Prostate gland (tissue), 2 donors: Measurements from ENCODE around the gene DNM3. TPM values are rescaled to one million over a fixed set of nuclear protein-coding genes. Genes with fewer than 3 reads are reported as not detected.
"Not testable (repeated sequence)": the region's sequence is repeated elsewhere in the genome, so short reads cannot be mapped to it uniquely, and the experiment has no call there.

ENCODE experiments used
- DNase-seq: peaks from one replicate; pipeline ENCODE4 v3.0.0-alpha.2; 2019; ENCODE audit warnings: low spot score
- H3K27ac ChIP-seq, 2 donors: fragments of 200-600 bp; sonication (generic); 2 replicates each; pipeline ENCODE4 v1.5.1; 2017 to 2019
- H3K27me3 ChIP-seq: fragments of 200-600 bp; sonication (generic); replicated peaks from 2 replicates; pipeline ENCODE4 v1.5.1; 2019; ENCODE audit not compliant: insufficient read depth
- H3K36me3 ChIP-seq, 2 donors: fragments of 200-600 bp; sonication (generic); 1 replicate in 1 of 2; 2 replicates in 1 of 2; pipeline versions ENCODE4 v1.5.1 to v1.8.1; 2017 to 2019
- H3K4me1 ChIP-seq: fragments of 200-600 bp; sonication (generic); replicated peaks from 2 replicates; pipeline ENCODE4 v1.5.1; 2019
- H3K4me3 ChIP-seq, 2 donors: fragments of 200-600 bp; sonication (generic); 2 replicates each; pipeline ENCODE4 v1.5.1; 2017 to 2019
- H3K9me3 ChIP-seq: fragments of 200-600 bp; sonication (generic); 2 replicates; pipeline ENCODE4 v1.5.1; 2017
- CTCF ChIP-seq, 4 experiments: fragments of 200-600 bp in 2 of 4; fragments of 450-650 bp in 2 of 4; sonication (generic) in 2 of 4; IDR thresholded peaks; 1 replicate in 3 of 4; 2 replicates in 1 of 4; pipeline ENCODE4 v1.5.1; 2016 to 2019; ENCODE audit warnings: antibody characterized with exemption in 4 of 4, mild to moderate bottlenecking in 2 of 4, moderate library complexity in 2 of 4
- POLR2A ChIP-seq: fragments of 450-650 bp; IDR thresholded peaks from one replicate; pipeline ENCODE4 v1.6.1; 2016; ENCODE audit warnings: antibody characterized with exemption, mild to moderate bottlenecking
- POLR2AphosphoS5 ChIP-seq: sonication (generic); formaldehyde crosslinking; IDR thresholded peaks from one replicate; pipeline ENCODE4 v1.6.1; 2017; ENCODE audit warnings: antibody characterized with exemption
- WGBS: methylation state at CpG from one replicate; pipeline ENCODE4 v1.1.5; 2018; 5-methylcytosine and 5-hydroxymethylcytosine counted together
- intact Hi-C: fragments of 100-400 bp; cut with DNase I; formaldehyde crosslinking; loops from one replicate; pipeline ENCODE4 v1.14.2; 2022
- total RNA-seq, 2 donors: library from RNA; depleted of rRNA; stranded (reverse); fragments of >200 nt; gene quantifications; one replicate each; pipeline ENCODE4 v1.1.0, GENCODE V29; 2016

The DNM3 gene
- total RNA-seq, 2 donors from 2014 or later = 2.3 to 5.3 TPM

GRCh38 chr1:172006660-172007059 is 165.4 kb downstream of the DNM3 start:
- no peak for DNase-seq
- no peaks in the 10 kb centered on the region for H3K27me3 ChIP-seq
- TF ChIP-seq POLR2A (no peak), POLR2AphosphoS5 (peak; percentile 5)
- H3K36me3 ChIP-seq = no peaks in the 10 kb centered on the region
- no peak overlapping the region for H3K27ac ChIP-seq
- no peaks in the 10 kb centered on the region for H3K9me3 ChIP-seq
- intact Hi-C loops = loop anchor here (10.0 kb wide), 1 partner anchor 418 kb away; the partner anchor contains the start of gene C1orf105
- no peak overlapping the region for H3K4me3 ChIP-seq
- peaks cover 6% of the 10 kb centered on the region for H3K4me1 ChIP-seq

- no peaks in the 10 kb centered on the region for H3K36me3 ChIP-seq
- no peak overlapping the region for H3K27ac ChIP-seq
- no peaks in the 10 kb centered on the region for H3K27me3 ChIP-seq
- intact Hi-C loops = no loop called here
- no peak for DNase-seq
- H3K9me3 ChIP-seq = no peaks in the 10 kb centered on the region
- H3K4me1 ChIP-seq = no peaks in the 10 kb centered on the region
- WGBS = 100% methylated on average over 1 of the region's 1 CpG
- no peak for TF ChIP-seq POLR2AphosphoS5
- H3K4me3 ChIP-seq = no peak overlapping the region
Observed at GRCh38 chr1:172018727-172019311, 177.5 kb downstream of the DNM3 start.

- no peaks in the 10 kb centered on the region for H3K27me3 ChIP-seq
- TF ChIP-seq POLR2AphosphoS5 = no peak
- no peaks in the 10 kb centered on the region for H3K4me1 ChIP-seq
- no peak overlapping the region for H3K4me3 ChIP-seq
- no peak overlapping the region for H3K27ac ChIP-seq
- DNase-seq = no peak
- H3K9me3 ChIP-seq = no peaks in the 10 kb centered on the region
- intact Hi-C loops = no loop called here
- 87% methylated on average over 3 of the region's 3 CpGs for WGBS
- no peaks in the 10 kb centered on the region for H3K36me3 ChIP-seq
Observed at GRCh38 chr1:172019976-172020375, 178.7 kb downstream of the DNM3 start.

GRCh38 chr1:172024516-172024915 is 183.2 kb downstream of the DNM3 start:
- H3K4me3 ChIP-seq = no peak overlapping the region
- intact Hi-C loops = no loop called here
- H3K27ac ChIP-seq = no peak overlapping the region
- H3K9me3 ChIP-seq = no peaks in the 10 kb centered on the region
- no peak for TF ChIP-seq POLR2AphosphoS5
- TF ChIP-seq POLR2A = no peak
- TF ChIP-seq CTCF (IDR thresholded peaks at IDR 0.05) = no peak
- WGBS = 75% methylated on average over 5 of the region's 5 CpGs
- no peaks in the 10 kb centered on the region for H3K36me3 ChIP-seq
- no peaks in the 10 kb centered on the region for H3K4me1 ChIP-seq
- no peaks in the 10 kb centered on the region for H3K27me3 ChIP-seq
- no peak for DNase-seq

GRCh38 chr1:172024944-172025738 is 183.8 kb downstream of the DNM3 start:
- H3K4me3 ChIP-seq, DNase-seq: not testable (repeated sequence)
- WGBS = 69% methylated on average over 13 of the region's 13 CpGs

GRCh38 chr1:172040466-172040865 is 199.2 kb downstream of the DNM3 start:
- Histone ChIP-seq H3K27ac (no peak overlapping the region), H3K4me3 (no peak overlapping the region), H3K36me3 (no peaks in the 10 kb centered on the region), H3K27me3 (no peaks in the 10 kb centered on the region), H3K4me1 (no peaks in the 10 kb centered on the region), H3K9me3 (no peaks in the 10 kb centered on the region)
- TF ChIP-seq POLR2A = no peak
- intact Hi-C loops = loop anchor here (5.0 kb wide), 1 partner anchor 362 kb away; no protein-coding TSS in a partner anchor
- no peak for DNase-seq
- WGBS = 81% methylated on average over 5 of the region's 5 CpGs

More at GRCh38 chr1:172024944-172025738, 183.8 kb downstream of the DNM3 start:
- H3K4me1 ChIP-seq, H3K27ac ChIP-seq, H3K36me3 ChIP-seq, H3K9me3 ChIP-seq, intact Hi-C loops, H3K27me3 ChIP-seq: not testable (repeated sequence)

- no peak overlapping the region for H3K27ac ChIP-seq
- no peaks in the 10 kb centered on the region for H3K36me3 ChIP-seq
- H3K4me3 ChIP-seq = no peak overlapping the region
- DNase-seq = no peak
- H3K4me1 ChIP-seq = no peaks in the 10 kb centered on the region
- H3K27me3 ChIP-seq = no peaks in the 10 kb centered on the region
- TF ChIP-seq CTCF (IDR thresholded peaks at IDR 0.05) (no peak), POLR2AphosphoS5 (no peak), POLR2A (no peak)
- no peaks in the 10 kb centered on the region for H3K9me3 ChIP-seq
- intact Hi-C loops = loop anchor here (5.0 kb wide), 1 partner anchor 361 kb away; no protein-coding TSS in a partner anchor
Observed at GRCh38 chr1:172041102-172041501, 199.8 kb downstream of the DNM3 start.
